ENCODE results near the gene R3HDM4.

Gene R3HDM4

DNA sequence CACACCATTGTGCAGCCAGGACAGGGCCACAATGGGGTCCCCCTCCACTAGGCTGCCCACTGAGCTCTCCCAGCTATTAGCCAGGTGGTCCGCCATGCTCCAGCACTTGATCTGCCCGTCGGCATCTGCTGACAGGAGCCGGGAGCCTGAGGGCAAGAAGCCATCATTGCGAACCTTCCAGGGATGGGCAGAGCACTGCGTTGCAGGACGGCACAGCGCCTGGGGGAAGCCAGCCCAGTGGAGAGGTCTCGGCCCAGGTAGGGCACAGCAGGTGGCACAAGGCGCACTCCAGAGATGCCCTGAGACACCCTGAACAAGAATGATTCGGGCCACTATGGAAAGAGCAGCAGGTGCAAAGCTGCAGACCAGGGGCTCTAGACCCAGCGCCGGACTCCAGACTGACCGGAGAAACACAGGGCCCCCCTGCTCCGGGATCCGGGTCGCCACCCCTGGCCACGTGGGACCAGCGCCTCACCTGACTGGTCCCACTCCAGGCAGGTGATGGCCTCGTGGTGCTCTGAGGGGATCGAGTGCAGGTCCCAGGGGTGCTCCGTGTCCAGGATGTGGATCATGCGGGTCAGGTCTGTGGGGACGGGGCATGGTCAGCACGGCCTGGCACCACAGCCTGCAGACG lies 23.2 kb downstream of the R3HDM4 start:
- no peak overlapping the region for H3K4me3 ChIP-seq (replicated peaks; ENCODE audit: low read depth, low read length)
- TF ChIP-seq, protein P1, sequence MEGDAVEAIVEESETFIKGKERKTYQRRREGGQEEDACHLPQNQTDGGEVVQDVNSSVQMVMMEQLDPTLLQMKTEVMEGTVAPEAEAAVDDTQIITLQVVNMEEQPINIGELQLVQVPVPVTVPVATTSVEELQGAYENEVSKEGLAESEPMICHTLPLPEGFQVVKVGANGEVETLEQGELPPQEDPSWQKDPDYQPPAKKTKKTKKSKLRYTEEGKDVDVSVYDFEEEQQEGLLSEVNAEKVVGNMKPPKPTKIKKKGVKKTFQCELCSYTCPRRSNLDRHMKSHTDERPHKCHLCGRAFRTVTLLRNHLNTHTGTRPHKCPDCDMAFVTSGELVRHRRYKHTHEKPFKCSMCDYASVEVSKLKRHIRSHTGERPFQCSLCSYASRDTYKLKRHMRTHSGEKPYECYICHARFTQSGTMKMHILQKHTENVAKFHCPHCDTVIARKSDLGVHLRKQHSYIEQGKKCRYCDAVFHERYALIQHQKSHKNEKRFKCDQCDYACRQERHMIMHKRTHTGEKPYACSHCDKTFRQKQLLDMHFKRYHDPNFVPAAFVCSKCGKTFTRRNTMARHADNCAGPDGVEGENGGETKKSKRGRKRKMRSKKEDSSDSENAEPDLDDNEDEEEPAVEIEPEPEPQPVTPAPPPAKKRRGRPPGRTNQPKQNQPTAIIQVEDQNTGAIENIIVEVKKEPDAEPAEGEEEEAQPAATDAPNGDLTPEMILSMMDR (IDR thresholded peaks at IDR 0.05; ENCODE audit: low read length, missing control alignments), result no peak
- DNase-seq (ENCODE audit: low read depth), result no peak

DNA sequence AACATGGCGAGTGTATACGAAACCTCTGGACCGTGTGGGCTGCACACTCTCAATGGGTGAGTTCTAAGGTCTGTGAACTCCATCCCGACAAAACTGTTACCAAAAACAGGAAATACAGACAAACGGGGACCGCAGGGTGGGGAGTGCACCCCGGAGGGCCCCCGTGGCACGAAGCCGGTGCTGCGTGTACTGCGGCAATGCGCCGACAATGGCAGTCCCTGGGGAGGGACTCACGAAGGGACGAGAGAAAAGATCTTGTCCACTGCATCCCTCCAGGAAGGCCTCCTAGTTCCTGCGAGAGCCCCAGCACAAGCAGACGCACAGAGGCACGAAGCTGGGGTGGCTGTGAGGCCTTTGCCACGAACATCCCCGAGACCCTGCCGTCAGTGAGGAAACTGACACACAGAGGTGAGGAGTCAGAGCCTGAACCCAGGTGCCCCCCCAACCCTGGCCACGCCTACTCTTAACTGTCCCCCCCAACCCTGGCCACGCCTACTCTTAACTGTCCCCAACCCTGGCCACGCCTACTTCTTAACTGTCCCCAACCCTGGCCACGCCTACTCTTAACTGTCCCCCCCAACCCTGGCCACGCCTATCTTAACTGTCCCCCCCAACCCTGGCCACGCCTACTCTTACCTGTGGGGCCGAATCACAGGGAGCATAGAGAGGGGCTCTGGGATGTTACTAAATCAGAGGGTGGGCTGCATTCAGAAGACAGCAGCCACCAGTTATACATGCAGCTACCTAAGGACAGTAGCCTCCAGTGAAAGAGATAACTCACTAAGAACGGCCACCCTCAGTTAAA lies 24.2 kb downstream of the R3HDM4 start:
- TF ChIP-seq, protein P1 (IDR thresholded peaks at IDR 0.05; ENCODE audit: low read length, missing control alignments), result no peak
- no peak for DNase-seq (ENCODE audit: low read depth)
- H3K4me3 ChIP-seq (replicated peaks; ENCODE audit: low read depth, low read length), result no peak overlapping the region

DNA sequence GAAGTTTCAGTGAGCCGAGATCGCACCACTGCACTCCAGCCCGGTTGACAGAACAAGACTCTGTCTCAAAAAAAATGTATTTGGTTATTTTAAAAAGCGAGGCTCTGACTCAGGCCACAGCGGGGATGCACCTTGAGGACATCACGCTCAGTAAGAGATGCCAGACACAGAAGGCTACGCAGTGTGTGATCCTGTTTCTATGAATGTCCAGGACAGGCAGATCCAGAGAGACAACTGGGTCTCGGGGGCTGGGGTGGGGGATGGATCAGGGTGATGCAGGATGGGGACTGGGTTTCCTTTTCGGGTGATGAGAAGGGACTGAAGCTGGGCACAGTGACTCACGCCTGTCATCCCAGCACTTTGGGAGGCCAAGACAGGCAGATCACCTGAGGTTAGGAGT lies 25.4 kb downstream of the R3HDM4 start:
- TF ChIP-seq, protein P1 (IDR thresholded peaks at IDR 0.05; ENCODE audit: low read length, missing control alignments), result no peak
- no peak for DNase-seq (ENCODE audit: low read depth)
- H3K4me3 ChIP-seq (replicated peaks; ENCODE audit: low read depth, low read length), result no peak overlapping the region

DNA sequence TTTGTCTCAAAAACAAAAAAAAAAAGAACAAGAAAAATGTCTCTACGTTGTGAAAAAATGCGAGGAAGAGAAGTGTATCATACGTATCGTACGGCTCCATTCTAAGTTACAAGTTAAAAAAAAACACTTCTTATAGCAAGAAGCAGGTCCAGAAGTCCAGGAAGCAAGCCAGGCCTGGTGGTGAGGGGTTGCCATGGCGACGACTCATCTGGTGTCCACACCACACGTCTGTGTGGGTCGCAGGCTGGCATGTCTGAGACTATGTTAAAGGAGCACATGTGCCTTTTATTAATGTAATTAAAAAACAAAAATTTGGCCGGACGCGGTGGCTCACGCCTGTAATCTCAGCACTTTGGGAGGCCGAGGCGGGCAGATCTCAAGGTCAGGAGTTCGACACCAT lies 25.9 kb downstream of the R3HDM4 start:
- no peak overlapping the region for H3K4me3 ChIP-seq (replicated peaks; ENCODE audit: low read depth, low read length)
- TF ChIP-seq, protein P1 (IDR thresholded peaks at IDR 0.05; ENCODE audit: low read length, missing control alignments), result no peak
- peak; percentile 67 for DNase-seq (ENCODE audit: low read depth)

DNA sequence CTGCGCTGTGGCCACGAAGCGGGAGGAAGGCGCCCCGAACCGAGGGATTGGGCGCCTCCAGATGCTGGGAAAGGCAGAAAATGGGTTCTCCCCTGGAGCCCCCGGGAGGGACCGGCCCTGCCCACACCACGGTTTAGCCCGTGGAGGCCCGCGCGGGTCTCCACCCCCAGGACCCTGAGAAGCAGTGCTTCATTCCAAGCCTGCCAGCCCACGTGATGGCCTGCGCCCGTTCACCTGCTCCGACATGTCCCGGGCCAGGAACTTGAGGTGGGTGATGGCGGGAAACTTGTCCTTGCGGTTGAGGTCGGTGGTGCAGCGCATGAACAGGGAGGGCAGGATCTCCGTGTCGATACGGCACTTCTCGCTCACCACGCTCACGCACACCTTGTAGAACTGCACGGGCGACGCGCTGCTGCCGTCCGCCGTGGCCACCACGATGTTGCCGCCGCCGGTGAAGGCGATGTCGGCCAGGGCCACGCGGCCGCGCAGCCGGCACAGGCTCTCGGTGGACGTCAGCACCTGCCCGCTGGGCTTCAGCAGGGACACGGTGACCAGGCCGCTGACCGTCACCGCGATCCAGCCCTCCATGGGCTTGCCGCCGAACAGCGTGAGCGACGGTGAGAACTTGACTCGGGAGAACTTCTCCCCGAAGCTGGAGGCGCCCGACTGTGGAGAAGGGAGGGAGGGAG lies 27.3 kb downstream of the R3HDM4 start:
- TF ChIP-seq, protein P1 (IDR thresholded peaks at IDR 0.05; ENCODE audit: low read length, missing control alignments), result no peak
- DNase-seq (ENCODE audit: low read depth), result no peak
- H3K4me3 ChIP-seq (replicated peaks; ENCODE audit: low read depth, low read length), result no peak overlapping the region

DNA sequence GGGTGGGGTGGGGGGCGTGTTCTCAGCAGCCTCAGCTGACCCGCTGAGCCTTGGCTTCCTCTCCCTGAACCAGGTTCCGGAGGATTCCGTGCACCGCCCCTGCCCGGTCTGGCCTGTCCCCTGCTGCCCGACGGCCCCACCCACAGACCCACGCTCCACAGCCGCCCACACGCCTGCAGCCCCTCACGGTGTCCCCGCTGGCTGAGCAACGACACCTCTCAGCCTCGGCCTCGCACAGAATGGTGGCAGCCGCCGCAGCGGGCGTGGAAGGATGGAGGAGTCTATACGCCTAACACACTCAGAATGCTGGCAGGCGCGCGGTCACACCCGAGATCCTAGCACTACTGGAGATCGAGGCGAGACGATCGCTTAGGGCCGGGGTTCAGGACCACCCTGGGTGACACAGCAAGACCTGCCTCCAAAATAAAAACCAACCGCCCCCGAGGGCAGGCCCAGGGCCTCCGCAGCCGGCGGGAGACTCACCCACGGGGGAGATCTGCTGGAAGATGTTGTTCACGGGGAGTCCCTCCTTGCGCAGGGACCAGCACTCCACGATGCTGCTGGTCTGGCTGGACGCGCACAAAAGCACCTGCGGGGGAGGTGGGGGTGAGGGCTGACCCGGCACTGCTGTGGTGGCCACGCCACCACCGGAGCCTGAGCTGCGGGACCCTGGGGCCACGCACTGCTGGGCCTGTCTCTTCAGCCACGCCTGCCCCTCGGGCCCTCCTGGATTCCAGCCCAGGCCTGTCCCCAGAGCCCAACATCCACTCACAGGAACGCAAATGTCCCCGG lies 28.4 kb downstream of the R3HDM4 start:
- H3K4me3 ChIP-seq (replicated peaks; ENCODE audit: low read depth, low read length), result no peak overlapping the region
- TF ChIP-seq, protein P1 (IDR thresholded peaks at IDR 0.05; ENCODE audit: low read length, missing control alignments), result no peak
- DNase-seq (ENCODE audit: low read depth), result no peak

All from fibroblast of pulmonary artery (primary cell).